HepG2 (cell line): ENCODE data around the gene HSPB2. TPM values are rescaled to one million over a fixed set of nuclear protein-coding genes. Genes with fewer than 3 reads are reported as not detected.

Experiments used
- ATAC-seq: fragments of 200-7000 bp; cut with Tn5 transposase; 3 replicates; pipeline ENCODE4 v1.9.1; 2020; ENCODE audit warnings: mild to moderate bottlenecking, moderate library complexity
- BruUV-seq: library from RNA; stranded (reverse); fragments of 400-500 nt; replicated peaks from 2 replicates; lab custom pipeline; 2021; lab: Mats Ljungman, UMichigan
- CTCF ChIA-PET: fragments of 300-600 bp; formaldehyde crosslinking; extraction: SDS; loops from one replicate; lab custom pipeline; 2021; ENCODE audit warnings: low total read pairs, inconsistent platforms, low intra/inter-chr PET ratio; lab: Yijun Ruan, JAX
- POLR2A ChIA-PET: fragments of 350-600 bp; sonication (Branson Sonifier 250); formaldehyde crosslinking; loops from one replicate; lab custom pipeline; 2020; ENCODE audit warnings: antibody characterized with exemption, inconsistent platforms; lab: Yijun Ruan, JAX
- DNase-seq: peaks from one replicate; pipeline ENCODE4 v3.0.0-alpha.2; 2015; ENCODE audit warnings: low spot score
- FAIRE-seq: peaks from 3 replicates; lab custom pipeline; 2011; peaks lifted over from hg19 to GRCh38; lab: Jason Lieb, UNC
- H2AFZ ChIP-seq: one replicate; pipeline ENCODE4 v1.6.1; 2011; ENCODE audit warnings: low read length, inconsistent platforms
- H3K27ac ChIP-seq: fragments of 300-600 bp; 3 replicates; pipeline ENCODE4 v1.8.0; 2011; ENCODE audit warnings: mixed run types, mild to moderate bottlenecking, mixed read lengths, low read length, inconsistent platforms; ENCODE audit not compliant: insufficient read depth; ENCODE audit errors: extremely low read length
- H3K27me3 ChIP-seq, 2 experiments: fragments of 200-600 bp in 1 of 2; 2 replicates in 1 of 2; 3 replicates in 1 of 2; pipeline versions ENCODE4 v1.6.0 to v1.8.0; 2011; ENCODE audit warnings: low read length in 2 of 2, mild to moderate bottlenecking in 2 of 2, moderate library complexity in 2 of 2, inconsistent platforms in 1 of 2; ENCODE audit not compliant: insufficient read depth in 2 of 2, control insufficient read depth in 1 of 2
- H3K36me3 ChIP-seq, 2 experiments: fragments of 200-600 bp in 1 of 2; replicated peaks in 1 of 2; 2 replicates in 1 of 2; 3 replicates in 1 of 2; pipeline versions ENCODE4 v1.5.1 to v1.8.0; 2011; ENCODE audit warnings: low read length in 2 of 2, inconsistent platforms in 1 of 2; ENCODE audit not compliant: insufficient read depth in 2 of 2, control insufficient read depth in 1 of 2
- H3K4me1 ChIP-seq: 2 replicates; pipeline ENCODE4 v1.5.1; 2012; ENCODE audit warnings: low read length, inconsistent platforms; ENCODE audit not compliant: insufficient read depth
- H3K4me2 ChIP-seq: 2 replicates; pipeline ENCODE4 v1.6.0; 2011; ENCODE audit warnings: low read depth, low read length, inconsistent platforms
- H3K4me3 ChIP-seq, 3 experiments: fragments of 200-600 bp in 1 of 3; sonication (generic), shearing (Covaris generic) in 1 of 3; replicated peaks in 1 of 3; 2 replicates each; pipeline ENCODE4 v1.5.1; 2011 to 2016; ENCODE audit warnings: low read length in 3 of 3, inconsistent platforms in 2 of 3, low read depth in 2 of 3, mild to moderate bottlenecking in 2 of 3, control low read depth in 1 of 3, mixed read lengths in 1 of 3; ENCODE audit not compliant: insufficient read depth in 1 of 3
- H3K79me2 ChIP-seq: one replicate; pipeline ENCODE4 v1.6.1; 2011; ENCODE audit warnings: low read length, inconsistent platforms; ENCODE audit not compliant: insufficient read depth
- H3K9ac ChIP-seq: 2 replicates; pipeline ENCODE4 v1.6.0; 2011; ENCODE audit warnings: mild to moderate bottlenecking, low read depth, low read length, inconsistent platforms; ENCODE audit not compliant: insufficient read depth
- H3K9me3 ChIP-seq: 2 replicates; pipeline ENCODE4 v1.5.1; 2012; ENCODE audit warnings: mild to moderate bottlenecking, low read length
- H4K20me1 ChIP-seq: 2 replicates; pipeline ENCODE4 v1.6.0; 2011; ENCODE audit warnings: inconsistent platforms, mild to moderate bottlenecking, low read length, moderate library complexity; ENCODE audit not compliant: insufficient read depth
- EHMT2 ChIP-seq: fragments of 200-600 bp; sonication (generic); IDR thresholded peaks from 2 replicates; pipeline ENCODE4 v1.7.0; 2017; ENCODE audit warnings: antibody characterized with exemption, low read depth, low read length, borderline replicate concordance
- RAD51 ChIP-seq: fragments of 450-650 bp; IDR thresholded peaks from 2 replicates; pipeline ENCODE4 v1.6.1; 2016; ENCODE audit warnings: borderline replicate concordance
- ZNF17 ChIP-seq: sonication (generic); formaldehyde crosslinking; IDR thresholded peaks from 2 replicates; pipeline ENCODE4 v1.5.0; 2020; ENCODE audit warnings: mild to moderate bottlenecking, missing genetic modification reagents
- ZNF44 ChIP-seq: sonication (generic); formaldehyde crosslinking; IDR thresholded peaks from 2 replicates; pipeline ENCODE4 v1.5.1; 2020; ENCODE audit warnings: mild to moderate bottlenecking, missing genetic modification reagents
- ZSCAN25 ChIP-seq: sonication (generic); formaldehyde crosslinking; IDR thresholded peaks from 2 replicates; pipeline ENCODE4 v1.8.0; 2022; ENCODE audit warnings: mild to moderate bottlenecking, missing genetic modification reagents
- WGBS: methylation state at CpG from one replicate; pipeline ENCODE4 v1.1.6; 2017; ENCODE audit warnings: low lambda C conversion rate; 5-methylcytosine and 5-hydroxymethylcytosine counted together
- in situ Hi-C: cut with HindIII; loops from 2 replicates; pipeline ENCODE4 v1.10.0; 2017; ENCODE audit warnings: low pct_unique_long_range_greater_than_20kb; ENCODE audit not compliant: extremely low pct_ligation_motif_present
- intact Hi-C: fragments of 100-400 bp; cut with micrococcal nuclease; formaldehyde crosslinking; loops from one replicate; pipeline ENCODE4 v1.10.0; 2022; ENCODE audit not compliant: unreplicated experiment
- polyA plus RNA-seq, 8 experiments: library from polyadenylated mRNA; depleted of rRNA in 3 of 8; stranded (reverse) in 7 of 8; unstranded in 1 of 8; fragments of >200 nt; fragmentation: Illumina TruSeq in 4 of 8; extraction: Trizol in 4 of 8; gene quantifications; 2 replicates each; pipeline versions ENCODE4 v1.2.1 to v1.2.3, GENCODE V29; 2011 to 2016; ENCODE audit warnings: low read depth in 4 of 8, missing spikeins in 1 of 8, mixed read lengths in 1 of 8; ENCODE audit not compliant: insufficient read depth in 1 of 8
- total RNA-seq, 5 experiments: library from RNA; depleted of rRNA; stranded (reverse); fragments of >200 nt; fragmentation: Illumina TruSeq; extraction: Trizol; gene quantifications; 2 replicates each; pipeline ENCODE4 v1.2.3, GENCODE V29; 2016; ENCODE audit warnings: low read depth in 1 of 5
- TF ChIP-seq, protein P1 (sequence below): sonication (generic); formaldehyde crosslinking; IDR thresholded peaks from 2 replicates; pipeline ENCODE4 v1.4.0; 2020; ENCODE audit warnings: missing genetic modification reagents

The HSPB2 gene
- total and polyA plus RNA-seq, 2 of the 13 experiments (the other 11 are each of a cell fraction or from before 2014, with no cell fraction given) = 0.04 TPM; not detected in 1

DNA sequence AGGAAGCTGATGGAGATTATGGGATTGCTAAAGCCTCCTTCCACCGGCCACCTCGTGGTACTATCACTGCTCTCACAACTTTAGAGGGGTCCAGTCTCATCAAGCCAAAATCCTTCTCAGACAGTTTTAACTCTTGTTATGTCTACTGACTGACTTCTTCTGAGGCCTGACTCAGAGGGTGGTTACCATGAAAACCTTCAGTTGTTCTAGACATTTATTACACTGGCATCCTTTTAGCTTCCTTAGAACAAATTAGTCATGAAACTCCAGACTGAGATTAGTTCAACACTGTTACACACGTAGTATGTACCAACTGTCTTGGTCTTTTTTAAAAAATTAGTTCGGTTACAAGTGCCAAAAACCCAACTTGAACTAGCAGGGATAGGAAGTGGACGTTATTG, 32.1 kb downstream of the HSPB2 start:
- TF ChIP-seq ZSCAN25 (CRISPR knock-in tag) (no peak), EHMT2 (no peak), ZNF44 (CRISPR knock-in tag) (no peak), RAD51 (no peak), ZNF17 (CRISPR knock-in tag) (no peak)
- TF ChIP-seq, protein P1, sequence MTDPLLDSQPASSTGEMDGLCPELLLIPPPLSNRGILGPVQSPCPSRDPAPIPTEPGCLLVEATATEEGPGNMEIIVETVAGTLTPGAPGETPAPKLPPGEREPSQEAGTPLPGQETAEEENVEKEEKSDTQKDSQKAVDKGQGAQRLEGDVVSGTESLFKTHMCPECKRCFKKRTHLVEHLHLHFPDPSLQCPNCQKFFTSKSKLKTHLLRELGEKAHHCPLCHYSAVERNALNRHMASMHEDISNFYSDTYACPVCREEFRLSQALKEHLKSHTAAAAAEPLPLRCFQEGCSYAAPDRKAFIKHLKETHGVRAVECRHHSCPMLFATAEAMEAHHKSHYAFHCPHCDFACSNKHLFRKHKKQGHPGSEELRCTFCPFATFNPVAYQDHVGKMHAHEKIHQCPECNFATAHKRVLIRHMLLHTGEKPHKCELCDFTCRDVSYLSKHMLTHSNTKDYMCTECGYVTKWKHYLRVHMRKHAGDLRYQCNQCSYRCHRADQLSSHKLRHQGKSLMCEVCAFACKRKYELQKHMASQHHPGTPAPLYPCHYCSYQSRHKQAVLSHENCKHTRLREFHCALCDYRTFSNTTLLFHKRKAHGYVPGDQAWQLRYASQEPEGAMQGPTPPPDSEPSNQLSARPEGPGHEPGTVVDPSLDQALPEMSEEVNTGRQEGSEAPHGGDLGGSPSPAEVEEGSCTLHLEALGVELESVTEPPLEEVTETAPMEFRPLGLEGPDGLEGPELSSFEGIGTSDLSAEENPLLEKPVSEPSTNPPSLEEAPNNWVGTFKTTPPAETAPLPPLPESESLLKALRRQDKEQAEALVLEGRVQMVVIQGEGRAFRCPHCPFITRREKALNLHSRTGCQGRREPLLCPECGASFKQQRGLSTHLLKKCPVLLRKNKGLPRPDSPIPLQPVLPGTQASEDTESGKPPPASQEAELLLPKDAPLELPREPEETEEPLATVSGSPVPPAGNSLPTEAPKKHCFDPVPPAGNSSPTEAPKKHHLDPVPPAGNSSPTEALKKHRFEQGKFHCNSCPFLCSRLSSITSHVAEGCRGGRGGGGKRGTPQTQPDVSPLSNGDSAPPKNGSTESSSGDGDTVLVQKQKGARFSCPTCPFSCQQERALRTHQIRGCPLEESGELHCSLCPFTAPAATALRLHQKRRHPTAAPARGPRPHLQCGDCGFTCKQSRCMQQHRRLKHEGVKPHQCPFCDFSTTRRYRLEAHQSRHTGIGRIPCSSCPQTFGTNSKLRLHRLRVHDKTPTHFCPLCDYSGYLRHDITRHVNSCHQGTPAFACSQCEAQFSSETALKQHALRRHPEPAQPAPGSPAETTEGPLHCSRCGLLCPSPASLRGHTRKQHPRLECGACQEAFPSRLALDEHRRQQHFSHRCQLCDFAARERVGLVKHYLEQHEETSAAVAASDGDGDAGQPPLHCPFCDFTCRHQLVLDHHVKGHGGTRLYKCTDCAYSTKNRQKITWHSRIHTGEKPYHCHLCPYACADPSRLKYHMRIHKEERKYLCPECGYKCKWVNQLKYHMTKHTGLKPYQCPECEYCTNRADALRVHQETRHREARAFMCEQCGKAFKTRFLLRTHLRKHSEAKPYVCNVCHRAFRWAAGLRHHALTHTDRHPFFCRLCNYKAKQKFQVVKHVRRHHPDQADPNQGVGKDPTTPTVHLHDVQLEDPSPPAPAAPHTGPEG (CRISPR knock-in tag) = no peak
- Histone ChIP-seq H2AFZ (no peak overlapping the region), H3K4me1 (peaks cover 45% of the 10 kb centered on the region), H3K36me3 (0 out of 5 replicates have a peak, but pooled peaks cover 0 to 8% of the 10 kb centered on the region in 2 experiments), H3K27me3 (no peaks in the 10 kb centered on the region), H3K9ac (no peak overlapping the region), H3K9me3 (no peaks in the 10 kb centered on the region), H3K4me3 (no peak overlapping the region), H4K20me1 (no peaks in the 10 kb centered on the region), H3K27ac (no peak overlapping the region), H3K79me2 (peaks cover 7% of the 10 kb centered on the region), H3K4me2 (no peak overlapping the region)
- CTCF ChIA-PET = no interaction called here
- no TSS peak for BruUV-seq
- intact Hi-C loops = no loop called here
- FAIRE-seq (no peak), ATAC-seq (no peak), DNase-seq (no peak)
- POLR2A ChIA-PET = interaction anchor here (1.0 to 2.0 kb wide), 2 partner anchors 10 to 39 kb away, joined by 4 to 11 read pairs; no protein-coding TSS in a partner anchor
- WGBS = 91% methylated on average over 5 of the region's 5 CpGs
- in situ Hi-C loops = no loop called here
